NB4 (cell line): ENCODE results near the gene PDE8A.
"Not testable (repeated sequence)": the region's sequence is repeated elsewhere in the genome, so short reads cannot be mapped to it uniquely, and the experiment has no call there.

ENCODE experiments used
- DNase-seq: peaks from one replicate; pipeline ENCODE4 v3.0.0; 2010; ENCODE audit warnings: low read depth
- H3K4me3 ChIP-seq: one replicate; pipeline ENCODE4 v1.5.1; 2011; ENCODE audit warnings: mild to moderate bottlenecking, low read depth, low read length, moderate library complexity
- MYC ChIP-seq: IDR thresholded peaks from 2 replicates; pipeline ENCODE4 v1.6.1; 2011; ENCODE audit warnings: low read depth, low read length
- POLR2A ChIP-seq: IDR thresholded peaks from 2 replicates; pipeline ENCODE4 v1.6.1; 2011; ENCODE audit warnings: mild to moderate bottlenecking; ENCODE audit not compliant: insufficient read length; ENCODE audit errors: extremely low read depth
- TF ChIP-seq, protein P1 (sequence below): IDR thresholded peaks from 2 replicates; pipeline ENCODE4 v1.6.1; 2011; ENCODE audit warnings: low read depth, low read length
- TF ChIP-seq, protein P2 (sequence below): IDR thresholded peaks from one replicate; pipeline ENCODE4 v1.5.1; 2012; ENCODE audit warnings: low read depth, low read length

PDE8A gene

DNA sequence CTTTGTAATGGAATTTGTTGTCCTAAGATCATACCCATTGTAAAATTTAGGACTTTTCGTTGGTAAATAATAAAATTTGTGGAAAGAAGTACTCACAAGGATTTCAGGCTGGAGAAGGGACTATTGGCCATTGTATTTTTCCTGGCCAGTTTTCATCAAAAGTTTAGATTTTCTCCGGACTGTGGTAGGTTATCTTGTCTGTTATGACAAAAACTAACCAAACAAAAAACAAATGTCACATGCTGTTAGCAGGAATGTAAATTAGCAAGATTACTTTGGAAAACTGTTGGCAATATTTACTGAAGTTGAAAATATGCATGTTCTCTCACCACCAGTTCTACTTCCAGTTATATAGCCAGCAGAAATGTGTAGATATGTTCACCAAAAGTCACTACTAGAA, 27.8 kb downstream of the PDE8A start:
- H3K4me3 ChIP-seq, result no peak overlapping the region
- TF ChIP-seq, protein P1, sequence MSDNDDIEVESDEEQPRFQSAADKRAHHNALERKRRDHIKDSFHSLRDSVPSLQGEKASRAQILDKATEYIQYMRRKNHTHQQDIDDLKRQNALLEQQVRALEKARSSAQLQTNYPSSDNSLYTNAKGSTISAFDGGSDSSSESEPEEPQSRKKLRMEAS, result no peak
- TF ChIP-seq, protein P2, sequence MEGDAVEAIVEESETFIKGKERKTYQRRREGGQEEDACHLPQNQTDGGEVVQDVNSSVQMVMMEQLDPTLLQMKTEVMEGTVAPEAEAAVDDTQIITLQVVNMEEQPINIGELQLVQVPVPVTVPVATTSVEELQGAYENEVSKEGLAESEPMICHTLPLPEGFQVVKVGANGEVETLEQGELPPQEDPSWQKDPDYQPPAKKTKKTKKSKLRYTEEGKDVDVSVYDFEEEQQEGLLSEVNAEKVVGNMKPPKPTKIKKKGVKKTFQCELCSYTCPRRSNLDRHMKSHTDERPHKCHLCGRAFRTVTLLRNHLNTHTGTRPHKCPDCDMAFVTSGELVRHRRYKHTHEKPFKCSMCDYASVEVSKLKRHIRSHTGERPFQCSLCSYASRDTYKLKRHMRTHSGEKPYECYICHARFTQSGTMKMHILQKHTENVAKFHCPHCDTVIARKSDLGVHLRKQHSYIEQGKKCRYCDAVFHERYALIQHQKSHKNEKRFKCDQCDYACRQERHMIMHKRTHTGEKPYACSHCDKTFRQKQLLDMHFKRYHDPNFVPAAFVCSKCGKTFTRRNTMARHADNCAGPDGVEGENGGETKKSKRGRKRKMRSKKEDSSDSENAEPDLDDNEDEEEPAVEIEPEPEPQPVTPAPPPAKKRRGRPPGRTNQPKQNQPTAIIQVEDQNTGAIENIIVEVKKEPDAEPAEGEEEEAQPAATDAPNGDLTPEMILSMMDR, result no peak
- TF ChIP-seq MYC (no peak), POLR2A (no peak)
- no peak for DNase-seq

DNA sequence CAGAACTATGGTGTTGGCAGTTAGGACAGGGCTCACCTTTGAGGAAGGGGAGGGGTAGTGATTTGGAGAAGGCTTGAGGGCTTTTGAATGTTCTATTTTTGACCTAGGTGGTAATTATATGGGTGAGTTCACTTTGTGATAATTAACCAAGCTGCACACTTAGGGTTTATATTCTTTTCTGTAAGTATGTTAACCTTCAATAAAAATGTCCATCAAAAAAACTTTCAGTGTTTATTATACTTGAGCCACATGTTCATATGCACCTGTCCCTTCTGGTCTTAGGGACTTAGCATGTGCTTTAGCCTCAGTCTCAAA, 28.4 kb downstream of the PDE8A start:
- no peak for DNase-seq
- no peak overlapping the region for H3K4me3 ChIP-seq
- TF ChIP-seq, protein P1, result peak; percentile 91
- TF ChIP-seq, protein P2, result no peak
- TF ChIP-seq MYC (peak; percentile 77; the same call in 1 of the 2 replicates), POLR2A (no peak)

GRCh38 chr15:85010386-85011159, 28.9 kb downstream of the PDE8A start:
- DNase-seq, result peak; percentile 75
- H3K4me3 ChIP-seq, result no peak overlapping the region
- TF ChIP-seq, protein P1, result no peak
- no peak for TF ChIP-seq POLR2A
- peak; percentile 6; the same call in 1 of the 2 replicates for TF ChIP-seq MYC
- TF ChIP-seq, protein P2, result peak; percentile 43

DNA sequence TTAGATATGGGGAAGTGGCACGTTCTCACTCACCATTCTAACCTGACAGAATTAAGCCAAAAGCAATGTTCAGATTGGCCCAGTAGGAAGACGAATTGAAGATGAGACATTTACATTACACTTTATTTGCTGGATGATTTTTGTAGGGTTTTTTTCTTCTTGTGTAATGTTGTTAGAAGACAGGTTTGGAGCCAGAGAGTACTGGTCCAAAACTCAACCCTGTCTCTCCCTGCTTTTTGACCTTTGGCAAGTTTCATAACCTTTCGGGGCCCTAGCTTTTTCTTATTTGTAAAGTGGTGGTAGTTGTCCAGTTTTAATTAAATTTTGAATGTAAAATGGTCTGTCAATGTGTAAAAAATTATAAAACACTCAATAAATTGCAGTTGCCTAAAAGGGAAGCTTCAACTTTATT, 29.5 kb downstream of the PDE8A start:
- TF ChIP-seq, protein P1, result no peak
- TF ChIP-seq, protein P2, result no peak
- TF ChIP-seq MYC (no peak), POLR2A (no peak)
- H3K4me3 ChIP-seq, result no peak overlapping the region
- DNase-seq, result peak; percentile 25

DNA sequence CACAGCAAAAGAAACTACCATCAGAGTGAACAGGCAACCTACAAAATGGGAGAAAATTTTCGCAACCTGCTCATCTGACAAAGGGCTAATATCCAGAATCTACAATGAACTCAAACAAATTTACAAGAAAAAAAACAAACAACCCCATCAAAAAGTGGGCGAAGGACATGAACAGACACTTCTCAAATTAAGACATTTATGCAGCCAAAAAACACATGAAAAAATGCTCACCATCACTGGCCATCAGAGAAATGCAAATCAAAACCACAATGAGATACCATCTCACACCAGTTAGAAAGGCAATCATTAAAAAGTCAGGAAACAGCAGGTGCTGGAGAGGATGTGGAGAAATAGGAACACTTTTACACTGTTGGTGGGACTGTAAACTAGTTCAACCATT, 30.1 kb downstream of the PDE8A start:
- DNase-seq, H3K4me3 ChIP-seq: not testable (repeated sequence)

DNA sequence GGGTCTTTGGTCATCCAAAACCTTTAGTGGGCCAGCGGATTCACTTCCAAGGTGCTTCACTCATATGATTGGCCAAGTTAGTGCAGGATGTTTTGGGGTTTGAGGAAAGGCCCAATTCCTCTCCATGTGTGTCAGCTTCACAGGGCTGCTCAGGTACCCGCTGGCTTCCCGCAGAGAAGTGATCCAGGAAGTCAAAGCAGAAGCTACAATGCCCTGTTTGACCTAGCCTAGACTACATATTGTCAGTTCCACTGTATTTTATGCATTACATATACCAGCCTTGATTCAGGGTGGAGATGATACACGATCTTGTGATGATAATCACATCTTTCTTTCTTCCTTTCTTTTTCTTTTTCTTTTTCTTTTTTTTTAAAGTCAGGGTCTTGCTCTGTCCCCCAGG, 32.1 kb downstream of the PDE8A start:
- DNase-seq, result no peak
- TF ChIP-seq MYC (no peak), POLR2A (no peak)
- TF ChIP-seq, protein P1, result no peak
- TF ChIP-seq, protein P2, result no peak
- no peak overlapping the region for H3K4me3 ChIP-seq
